K562 (cell line): ENCODE results near the gene SNAPC2. TPM values are rescaled to one million over a fixed set of nuclear protein-coding genes. Genes with fewer than 3 reads are reported as not detected.

Experiments used
- BHLHE40 ChIP-seq: IDR thresholded peaks from 2 replicates; pipeline ENCODE4 v1.6.1; 2011; ENCODE audit warnings: low read length, improper control_type of control experiment
- CREBBP ChIP-seq: IDR thresholded peaks from one replicate; pipeline ENCODE4 v1.6.1; 2012; ENCODE audit warnings: low read depth, mild to moderate bottlenecking, control low read depth, inconsistent platforms, low read length
- CSDE1 ChIP-seq, 2 experiments: fragments of 450-650 bp; IDR thresholded peaks; 2 replicates each; pipeline ENCODE4 v1.6.1; 2016; ENCODE audit warnings: mild to moderate bottlenecking in 1 of 2
- DACH1 ChIP-seq: fragments of 450-650 bp; IDR thresholded peaks from 2 replicates; pipeline ENCODE4 v1.6.1; 2018; ENCODE audit not compliant: partially characterized antibody
- FIP1L1 ChIP-seq: fragments of 200-400 bp; formaldehyde crosslinking; IDR thresholded peaks from 2 replicates; pipeline ENCODE4 v1.6.1; 2018; ENCODE audit warnings: mild to moderate bottlenecking, low read depth, low read length; ENCODE audit not compliant: poor library complexity, severe bottlenecking
- FOS ChIP-seq: IDR thresholded peaks from 3 replicates; pipeline ENCODE4 v1.6.1; 2011; ENCODE audit not compliant: insufficient read length; ENCODE audit errors: extremely low read depth
- FOSL1 ChIP-seq: fragments of 200-800 bp; sonication (Bioruptor generic); conservative IDR thresholded peaks from 2 replicates; pipeline ENCODE4 v1.6.1; 2016; ENCODE audit warnings: missing genetic modification characterization, missing compliant biosample characterization
- HEY1 ChIP-seq: fragments of 250-450 bp; sonication (Bioruptor Pico); IDR thresholded peaks from 2 replicates; pipeline ENCODE4 v1.5.0; 2020; ENCODE audit warnings: mild to moderate bottlenecking, moderate library complexity, borderline replicate concordance
- MTA1 ChIP-seq: fragments of 450-650 bp; IDR thresholded peaks from 2 replicates; pipeline ENCODE4 v1.6.1; 2017; ENCODE audit warnings: borderline replicate concordance
- MTF1 ChIP-seq: fragments of 250-450 bp; sonication (Bioruptor Pico); IDR thresholded peaks from 2 replicates; pipeline ENCODE4 v1.9.0; 2021; ENCODE audit warnings: moderate library complexity, mild to moderate bottlenecking, inconsistent platforms, borderline replicate concordance
- MYBL2 ChIP-seq, 2 experiments: fragments of 450-650 bp in 1 of 2; sonication (generic) in 1 of 2; formaldehyde crosslinking in 1 of 2; IDR thresholded peaks; 2 replicates each; pipeline versions ENCODE4 v1.6.1 to v1.8.1; 2017 to 2022; ENCODE audit warnings: borderline replicate concordance in 1 of 2, inconsistent platforms in 1 of 2, low read depth in 1 of 2, mild to moderate bottlenecking in 1 of 2, missing genetic modification reagents in 1 of 2, moderate library complexity in 1 of 2
- NCOA1 ChIP-seq: fragments of 450-650 bp; IDR thresholded peaks from 2 replicates; pipeline ENCODE4 v1.6.1; 2016; ENCODE audit warnings: low read depth
- NCOA2 ChIP-seq, 2 experiments: fragments of 450-650 bp; IDR thresholded peaks; 2 replicates each; pipeline ENCODE4 v1.6.1; 2018; ENCODE audit warnings: mild to moderate bottlenecking in 2 of 2, moderate library complexity in 1 of 2; ENCODE audit not compliant: partially characterized antibody in 2 of 2
- PCBP1 ChIP-seq: fragments of 200-400 bp; formaldehyde crosslinking; IDR thresholded peaks from 2 replicates; pipeline ENCODE4 v1.6.1; 2018; ENCODE audit warnings: mild to moderate bottlenecking, low read depth, low read length; ENCODE audit not compliant: poor library complexity, severe bottlenecking
- PHF8 ChIP-seq: fragments of 200-600 bp; sonication (generic); IDR thresholded peaks from 2 replicates; pipeline ENCODE4 v1.6.1; 2012; ENCODE audit warnings: mixed run types, mild to moderate bottlenecking, inconsistent platforms, low read length, moderate library complexity, borderline replicate concordance
- POLR3A ChIP-seq: IDR thresholded peaks from 2 replicates; pipeline ENCODE4 v1.6.1; 2011; ENCODE audit warnings: borderline replicate concordance, mild to moderate bottlenecking, moderate library complexity; ENCODE audit not compliant: insufficient read length, insufficient read depth; ENCODE audit errors: extremely low read depth
- RBM22 ChIP-seq: fragments of 200-400 bp; formaldehyde crosslinking; IDR thresholded peaks from 2 replicates; pipeline ENCODE4 v1.6.1; 2018; ENCODE audit warnings: low read length, low read depth; ENCODE audit not compliant: poor library complexity, severe bottlenecking
- SAP30 ChIP-seq: fragments of 200-600 bp; sonication (generic); IDR thresholded peaks from 2 replicates; pipeline ENCODE4 v1.6.1; 2012; ENCODE audit warnings: borderline replicate concordance, low read depth, mild to moderate bottlenecking, moderate library complexity, low read length, control low read depth, inconsistent platforms; ENCODE audit not compliant: insufficient read depth, poor library complexity, severe bottlenecking
- SMARCA5 ChIP-seq: fragments of 450-650 bp; IDR thresholded peaks from 2 replicates; pipeline ENCODE4 v1.6.1; 2016
- ZNF696 ChIP-seq: fragments of 250-450 bp; sonication (Bioruptor Pico); conservative IDR thresholded peaks from 2 replicates; pipeline ENCODE4 v1.4.0; 2020; ENCODE audit warnings: mild to moderate bottlenecking, moderate library complexity
- polyA plus RNA-seq, 8 experiments: library from polyadenylated mRNA; depleted of rRNA in 4 of 8; stranded (reverse) in 5 of 8; unstranded in 3 of 8; fragments of >200 nt; fragmentation: Nextera tagmentation in 2 of 8; fragmentation: Illumina TruSeq in 1 of 8; extraction: Ambion mirVana in 2 of 8; extraction: Trizol in 1 of 8; gene quantifications; 2 replicates each; pipeline versions ENCODE4 v1.2.1 to v1.2.3, GENCODE V29; 2011 to 2014; ENCODE audit warnings: inconsistent platforms in 1 of 8, missing spikeins in 1 of 8
- total RNA-seq, 7 experiments: library from RNA; depleted of rRNA in 6 of 7; stranded (reverse); fragments of >200 nt in 6 of 7; fragmentation: Illumina TruSeq in 2 of 7; extraction: Trizol in 2 of 7; gene quantifications; 2 replicates each; pipeline versions ENCODE4 v1.2.1 to v1.2.3, GENCODE V29; 2011 to 2021; ENCODE audit warnings: low replicate concordance in 1 of 7
- TF ChIP-seq, protein P1 (sequence below): fragments of 250-450 bp; sonication (Bioruptor Pico); IDR thresholded peaks from 2 replicates; pipeline ENCODE4 v1.4.0; 2020; ENCODE audit warnings: borderline replicate concordance
- TF ChIP-seq, protein P2 (sequence below): sonication (generic); formaldehyde crosslinking; IDR thresholded peaks from 2 replicates; pipeline ENCODE4 v1.8.0; 2022; ENCODE audit warnings: mild to moderate bottlenecking, missing genetic modification reagents
- TF ChIP-seq, protein P3 (sequence below): fragments of 450-650 bp; formaldehyde crosslinking; IDR thresholded peaks from 2 replicates; pipeline ENCODE4 v1.4.0; 2020; ENCODE audit warnings: mild to moderate bottlenecking, moderate library complexity

SNAPC2 gene
- total and polyA plus RNA-seq, 9 of the 15 experiments (the other 6 are each of a cell fraction or from before 2014, with no cell fraction given), result 0.59 to 45.1 (median 15.3) TPM

DNA sequence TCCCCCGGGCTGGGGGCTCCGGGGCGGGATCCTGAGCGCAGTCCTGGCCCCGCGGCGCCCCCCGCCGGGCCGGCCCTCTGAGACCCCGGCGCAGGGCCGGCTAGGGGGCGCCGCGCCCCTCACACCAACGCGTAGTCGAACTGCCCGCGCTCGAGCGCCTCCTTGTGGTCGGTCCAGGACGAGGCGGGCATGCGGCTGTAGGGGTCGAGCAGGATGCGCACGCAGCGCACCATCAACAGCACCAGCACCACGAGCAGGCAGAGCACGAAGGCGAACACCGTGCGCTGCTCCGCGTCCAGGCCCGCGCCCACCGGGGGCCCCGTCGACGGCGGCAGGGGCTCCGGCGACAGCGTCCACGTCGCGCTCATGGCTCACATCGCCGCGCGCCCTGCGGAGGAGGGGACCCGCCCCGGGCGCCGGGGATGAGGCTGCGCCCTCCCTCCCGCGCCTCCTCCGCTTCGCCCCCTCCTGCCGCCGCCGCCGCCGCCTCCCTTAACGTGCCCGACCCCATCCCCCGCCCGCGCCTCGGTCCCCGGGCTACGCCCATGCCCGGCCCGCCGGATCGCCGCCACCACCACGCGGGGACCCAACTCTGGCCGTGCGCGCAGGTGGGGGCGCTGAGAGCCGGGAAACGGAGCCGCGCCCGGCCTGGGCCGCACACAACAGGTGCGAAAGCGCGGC lies 5.2 kb downstream of the SNAPC2 start (continued):
- TF ChIP-seq CREBBP (no peak), DACH1 (no peak), PCBP1 (no peak), FIP1L1 (peak; percentile 90), NCOA2 (IDR thresholded peaks at IDR 0.05; ENCODE audit: partially characterized antibody in 2 of 2) (no peak), ZNF696 (CRISPR knock-in tag) (no peak), MTA1 (no peak), FOS (no peak), SAP30 (peak; percentile 45), MYBL2 (IDR thresholded peaks at IDR 0.05; ENCODE audit: low read depth) (no peak), MYBL2 (CRISPR knock-in tag; IDR thresholded peaks at IDR 0.05; ENCODE audit: borderline replicate concordance) (no peak), HEY1 (CRISPR knock-in tag) (no peak), FOSL1 (tag) (no peak), NCOA1 (no peak), RBM22 (no peak), CSDE1 (IDR thresholded peaks at IDR 0.05) (no peak), PHF8 (peak; percentile 41; the same call in 1 of the 2 replicates), MTF1 (no peak), SMARCA5 (no peak), POLR3A (no peak), BHLHE40 (no peak; the same call in 1 of the 2 replicates)
- TF ChIP-seq, protein P1, sequence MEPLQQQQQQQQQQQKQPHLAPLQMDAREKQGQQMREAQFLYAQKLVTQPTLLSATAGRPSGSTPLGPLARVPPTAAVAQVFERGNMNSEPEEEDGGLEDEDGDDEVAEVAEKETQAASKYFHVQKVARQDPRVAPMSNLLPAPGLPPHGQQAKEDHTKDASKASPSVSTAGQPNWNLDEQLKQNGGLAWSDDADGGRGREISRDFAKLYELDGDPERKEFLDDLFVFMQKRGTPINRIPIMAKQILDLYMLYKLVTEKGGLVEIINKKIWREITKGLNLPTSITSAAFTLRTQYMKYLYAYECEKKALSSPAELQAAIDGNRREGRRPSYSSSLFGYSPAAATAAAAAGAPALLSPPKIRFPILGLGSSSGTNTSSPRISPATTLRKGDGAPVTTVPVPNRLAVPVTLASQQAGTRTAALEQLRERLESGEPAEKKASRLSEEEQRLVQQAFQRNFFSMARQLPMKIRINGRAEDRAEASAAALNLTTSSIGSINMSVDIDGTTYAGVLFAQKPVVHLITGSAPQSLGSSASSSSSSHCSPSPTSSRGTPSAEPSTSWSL (CRISPR knock-in tag), result no peak
- TF ChIP-seq, protein P2, sequence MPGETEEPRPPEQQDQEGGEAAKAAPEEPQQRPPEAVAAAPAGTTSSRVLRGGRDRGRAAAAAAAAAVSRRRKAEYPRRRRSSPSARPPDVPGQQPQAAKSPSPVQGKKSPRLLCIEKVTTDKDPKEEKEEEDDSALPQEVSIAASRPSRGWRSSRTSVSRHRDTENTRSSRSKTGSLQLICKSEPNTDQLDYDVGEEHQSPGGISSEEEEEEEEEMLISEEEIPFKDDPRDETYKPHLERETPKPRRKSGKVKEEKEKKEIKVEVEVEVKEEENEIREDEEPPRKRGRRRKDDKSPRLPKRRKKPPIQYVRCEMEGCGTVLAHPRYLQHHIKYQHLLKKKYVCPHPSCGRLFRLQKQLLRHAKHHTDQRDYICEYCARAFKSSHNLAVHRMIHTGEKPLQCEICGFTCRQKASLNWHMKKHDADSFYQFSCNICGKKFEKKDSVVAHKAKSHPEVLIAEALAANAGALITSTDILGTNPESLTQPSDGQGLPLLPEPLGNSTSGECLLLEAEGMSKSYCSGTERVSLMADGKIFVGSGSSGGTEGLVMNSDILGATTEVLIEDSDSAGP, result no peak; the same call in 1 of the 2 replicates
- TF ChIP-seq, protein P3, sequence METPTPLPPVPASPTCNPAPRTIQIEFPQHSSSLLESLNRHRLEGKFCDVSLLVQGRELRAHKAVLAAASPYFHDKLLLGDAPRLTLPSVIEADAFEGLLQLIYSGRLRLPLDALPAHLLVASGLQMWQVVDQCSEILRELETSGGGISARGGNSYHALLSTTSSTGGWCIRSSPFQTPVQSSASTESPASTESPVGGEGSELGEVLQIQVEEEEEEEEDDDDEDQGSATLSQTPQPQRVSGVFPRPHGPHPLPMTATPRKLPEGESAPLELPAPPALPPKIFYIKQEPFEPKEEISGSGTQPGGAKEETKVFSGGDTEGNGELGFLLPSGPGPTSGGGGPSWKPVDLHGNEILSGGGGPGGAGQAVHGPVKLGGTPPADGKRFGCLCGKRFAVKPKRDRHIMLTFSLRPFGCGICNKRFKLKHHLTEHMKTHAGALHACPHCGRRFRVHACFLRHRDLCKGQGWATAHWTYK (CRISPR knock-in tag), result no peak
